ENCODE data around the gene ZNF496.

Gene ZNF496

GRCh38 chr1:247326411-247327130, 5.1 kb downstream of the ZNF496 start:
- no peak for TF ChIP-seq CTCF (conservative IDR thresholded peaks at IDR 0.05; ENCODE audit: low read depth, low read length)
- no peak for DNase-seq (ENCODE audit: low read depth)
- H3K4me3 ChIP-seq (ENCODE audit: low read length): no peak overlapping the region

- no peak for DNase-seq (ENCODE audit: low read depth)
- H3K4me3 ChIP-seq (ENCODE audit: low read length): no peak overlapping the region
- TF ChIP-seq CTCF (conservative IDR thresholded peaks at IDR 0.05; ENCODE audit: low read depth, low read length): no peak
Measured at GRCh38 chr1:247324923-247325322, 6.7 kb downstream of the ZNF496 start.

GRCh38 chr1:247324204-247324787, 7.4 kb downstream of the ZNF496 start:
- H3K4me3 ChIP-seq (ENCODE audit: low read length): no peak overlapping the region
- DNase-seq (ENCODE audit: low read depth): no peak
- TF ChIP-seq CTCF (conservative IDR thresholded peaks at IDR 0.05; ENCODE audit: low read depth, low read length): no peak

- H3K4me3 ChIP-seq (ENCODE audit: low read length): no peak overlapping the region
- no peak for DNase-seq (ENCODE audit: low read depth)
- no peak for TF ChIP-seq CTCF (conservative IDR thresholded peaks at IDR 0.05; ENCODE audit: low read depth, low read length)
Measured at GRCh38 chr1:247322849-247323586, 8.6 kb downstream of the ZNF496 start.

GRCh38 chr1:247322442-247322841, 9.2 kb downstream of the ZNF496 start:
- no peak for TF ChIP-seq CTCF (conservative IDR thresholded peaks at IDR 0.05; ENCODE audit: low read depth, low read length)
- DNase-seq (ENCODE audit: low read depth): no peak
- no peak overlapping the region for H3K4me3 ChIP-seq (ENCODE audit: low read length)

- no peak for DNase-seq (ENCODE audit: low read depth)
- H3K4me3 ChIP-seq (ENCODE audit: low read length): no peak overlapping the region
- TF ChIP-seq CTCF (conservative IDR thresholded peaks at IDR 0.05; ENCODE audit: low read depth, low read length): no peak
Measured at GRCh38 chr1:247317702-247318101, 14.0 kb downstream of the ZNF496 start.

Data from retinal pigment epithelial cell (primary cell).